Vagina (tissue), 2 donors: ENCODE results near the gene MPRIP. TPM values are rescaled to one million over a fixed set of nuclear protein-coding genes. Genes with fewer than 3 reads are reported as not detected.

Experiments
- DNase-seq, 2 donors: peaks; one replicate each; pipeline ENCODE4 v3.0.0-alpha.2; 2017; ENCODE audit errors: extremely low spot score in 2 of 2
- H3K27ac ChIP-seq: fragments of 200-600 bp; sonication (generic); one replicate; pipeline ENCODE4 v1.5.1; 2019
- H3K27me3 ChIP-seq: fragments of 200-600 bp; sonication (generic); one replicate; pipeline ENCODE4 v1.5.1; 2019
- H3K36me3 ChIP-seq, 2 donors: fragments of 200-600 bp; sonication (generic); one replicate each; pipeline ENCODE4 v1.5.1; 2017 to 2019
- H3K4me1 ChIP-seq: fragments of 200-600 bp; sonication (generic); one replicate; pipeline ENCODE4 v1.5.1; 2019
- H3K4me3 ChIP-seq, 2 donors: fragments of 200-600 bp; sonication (generic); 1 replicate in 1 of 2; 2 replicates in 1 of 2; pipeline ENCODE4 v1.5.1; 2016 to 2019
- H3K9me3 ChIP-seq: fragments of 200-600 bp; sonication (generic); one replicate; pipeline ENCODE4 v1.5.1; 2019
- CTCF ChIP-seq, 3 experiments: fragments of 450-650 bp in 2 of 3; fragments of 200-600 bp in 1 of 3; sonication (generic) in 1 of 3; IDR thresholded peaks; one replicate each; pipeline ENCODE4 v1.5.1; 2017 to 2019; ENCODE audit warnings: antibody characterized with exemption in 3 of 3, mild to moderate bottlenecking in 2 of 3, moderate library complexity in 2 of 3
- POLR2A ChIP-seq, 2 donors: fragments of 450-650 bp; IDR thresholded peaks; one replicate each; pipeline ENCODE4 v1.6.1; 2017; ENCODE audit warnings: antibody characterized with exemption in 2 of 2, mild to moderate bottlenecking in 2 of 2, moderate library complexity in 2 of 2
- POLR2AphosphoS5 ChIP-seq, 2 donors: sonication (generic); formaldehyde crosslinking; IDR thresholded peaks; one replicate each; pipeline ENCODE4 v1.9.0; 2017; ENCODE audit warnings: antibody characterized with exemption in 2 of 2, mild to moderate bottlenecking in 2 of 2, low read depth in 1 of 2; ENCODE audit not compliant: insufficient read depth in 1 of 2
- intact Hi-C: fragments of 100-400 bp; cut with DNase I; formaldehyde crosslinking; loops from one replicate; pipeline ENCODE4 v1.15.1; 2023
- total RNA-seq: library from RNA; depleted of rRNA; stranded (reverse); fragments of >200 nt; gene quantifications from one replicate; pipeline ENCODE4 v1.2.3, GENCODE V29; 2016

MPRIP gene
- total RNA-seq, 1 donor from 2014 or later: 202 TPM

DNA sequence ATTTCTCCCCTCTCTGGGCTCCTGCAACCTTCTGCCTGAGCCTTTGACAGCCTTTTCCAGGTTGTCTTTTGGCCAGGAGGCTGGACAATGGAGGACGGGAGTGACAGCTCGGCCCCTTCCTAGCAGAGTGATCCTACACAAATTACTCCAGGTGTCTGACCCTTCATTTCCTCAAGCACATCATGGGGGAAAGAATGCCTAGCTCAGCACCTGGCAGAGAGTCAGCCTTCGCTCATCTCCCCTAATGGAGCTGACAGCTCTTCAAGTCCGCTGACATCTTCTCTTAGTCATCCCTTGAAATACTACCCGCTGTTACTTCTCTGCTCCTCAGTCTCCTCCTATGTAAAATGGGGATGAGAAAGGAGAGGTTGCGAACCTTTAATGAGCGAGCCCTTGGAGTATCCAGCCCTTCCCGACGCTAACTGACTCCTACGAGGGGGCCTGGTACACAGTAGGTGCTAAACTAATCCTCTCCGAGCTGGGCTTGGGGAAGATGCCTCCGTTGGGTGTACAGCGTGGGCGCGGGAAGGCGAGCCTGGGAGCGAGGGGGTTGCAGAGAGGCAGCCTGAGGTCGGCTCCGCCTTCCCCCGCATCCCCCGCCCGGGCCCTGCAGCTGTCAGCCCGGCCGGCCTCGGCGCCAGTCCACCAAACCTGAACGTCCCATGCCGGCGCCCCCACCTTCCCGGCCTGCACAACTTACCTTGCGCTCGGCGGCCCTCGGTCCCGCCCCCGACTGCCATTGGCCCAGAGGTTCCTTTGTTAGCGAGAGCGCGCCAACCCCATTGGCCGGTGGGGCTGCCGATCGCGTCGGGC is 480 bp upstream of the MPRIP start:
- peak overlapping the region; percentile 52 to 56 for H3K4me3 ChIP-seq
- H3K27ac ChIP-seq: peak overlapping the region; percentile 82
- peak in 1 of 2 donors; percentile 97 for DNase-seq
- TF ChIP-seq CTCF (IDR thresholded peaks at IDR 0.05) (no peak), POLR2AphosphoS5 (IDR thresholded peaks at IDR 0.05; ENCODE audit: insufficient read depth in 1 of 2, low read depth in 1 of 2) (peak; percentile 14 to 72), POLR2A (IDR thresholded peaks at IDR 0.05) (no peak)
- peaks cover 57% of the 10 kb centered on the region for H3K4me1 ChIP-seq
- no peaks in the 10 kb centered on the region for H3K27me3 ChIP-seq
- no peaks in the 10 kb centered on the region for H3K9me3 ChIP-seq
- no peaks in the 10 kb centered on the region for H3K36me3 ChIP-seq
- intact Hi-C loops: loop anchor here (10.0 kb wide), 1 partner anchor 63 kb away; no protein-coding TSS in a partner anchor

- Histone ChIP-seq H3K4me1 (peaks cover 60% of the 10 kb centered on the region), H3K27me3 (no peaks in the 10 kb centered on the region), H3K36me3 (no peaks in the 10 kb centered on the region), H3K27ac (peak overlapping the region; percentile 88), H3K9me3 (no peaks in the 10 kb centered on the region), H3K4me3 (peak overlapping the region; percentile 69 to 78)
- DNase-seq: no peak
- no peak for TF ChIP-seq CTCF (IDR thresholded peaks at IDR 0.05)
- peak in 1 of 2 donors; percentile 3 for TF ChIP-seq POLR2A (IDR thresholded peaks at IDR 0.05)
- peak in 1 of 2 donors; percentile 49 for TF ChIP-seq POLR2AphosphoS5 (IDR thresholded peaks at IDR 0.05; ENCODE audit: insufficient read depth in 1 of 2, low read depth in 1 of 2)
- intact Hi-C loops: loop anchor here (10.0 kb wide), 1 partner anchor 62 kb away; no protein-coding TSS in a partner anchor
These were observed 699 bp downstream of the MPRIP start for GRCh38 chr17:17042851-17043460.

GRCh38 chr17:17043461-17044271 is 1.4 kb downstream of the MPRIP start:
- Histone ChIP-seq H3K27me3 (no peaks in the 10 kb centered on the region), H3K9me3 (no peaks in the 10 kb centered on the region), H3K4me3 (peak overlapping the region; percentile 69 to 78), H3K27ac (peak overlapping the region; percentile 88), H3K36me3 (no peaks in the 10 kb centered on the region), H3K4me1 (peaks cover 67% of the 10 kb centered on the region)
- intact Hi-C loops: loop anchor here (10.0 kb wide), 1 partner anchor 61 kb away; no protein-coding TSS in a partner anchor
- no peak for TF ChIP-seq CTCF (IDR thresholded peaks at IDR 0.05)
- TF ChIP-seq POLR2AphosphoS5 (IDR thresholded peaks at IDR 0.05; ENCODE audit: insufficient read depth in 1 of 2, low read depth in 1 of 2): no peak
- no peak for TF ChIP-seq POLR2A (IDR thresholded peaks at IDR 0.05)
- no peak for DNase-seq

GRCh38 chr17:17044846-17045561 is 2.7 kb downstream of the MPRIP start:
- intact Hi-C loops: loop anchor here (10.0 kb wide), 1 partner anchor 60 kb away; no protein-coding TSS in a partner anchor
- DNase-seq: no peak
- Histone ChIP-seq H3K4me3 (peak overlapping the region; percentile 69 to 78), H3K27ac (peak overlapping the region; percentile 88), H3K27me3 (no peaks in the 10 kb centered on the region), H3K36me3 (no peaks in the 10 kb centered on the region), H3K9me3 (no peaks in the 10 kb centered on the region), H3K4me1 (peaks cover 69% of the 10 kb centered on the region)
- TF ChIP-seq POLR2AphosphoS5 (IDR thresholded peaks at IDR 0.05; ENCODE audit: insufficient read depth in 1 of 2, low read depth in 1 of 2): peak in 1 of 2 donors; percentile 21
- TF ChIP-seq POLR2A (IDR thresholded peaks at IDR 0.05): peak in 1 of 2 donors; percentile 17
- no peak for TF ChIP-seq CTCF (IDR thresholded peaks at IDR 0.05)
